H9 (cell line): ENCODE measurements around the gene SPR. TPM values are rescaled to one million over a fixed set of nuclear protein-coding genes. Genes with fewer than 3 reads are reported as not detected.

Source experiments
- DNase-seq: peaks from one replicate; pipeline ENCODE4 v3.0.0-alpha.2; 2017
- H2AFZ ChIP-seq: one replicate; pipeline ENCODE4 v1.6.1; 2013; ENCODE audit warnings: mild to moderate bottlenecking, low read length, control low read depth, moderate library complexity
- H2AK5ac ChIP-seq: 2 replicates; pipeline ENCODE4 v1.6.1; 2013; ENCODE audit warnings: low read length, control low read depth, mixed read lengths; ENCODE audit not compliant: insufficient read length
- H2BK120ac ChIP-seq: one replicate; pipeline ENCODE4 v1.6.1; 2013; ENCODE audit warnings: low read depth, mild to moderate bottlenecking, low read length, control low read depth, inconsistent platforms; ENCODE audit not compliant: poor library complexity, severe bottlenecking
- H2BK12ac ChIP-seq: 2 replicates; pipeline ENCODE4 v1.6.1; 2013; ENCODE audit warnings: low read length, control low read depth, mixed read lengths, low read depth; ENCODE audit not compliant: insufficient read length
- H2BK15ac ChIP-seq: 2 replicates; pipeline ENCODE4 v1.6.1; 2013; ENCODE audit warnings: low read depth, low read length, control low read depth
- H2BK20ac ChIP-seq: one replicate; pipeline ENCODE4 v1.6.1; 2013; ENCODE audit warnings: low read depth, mild to moderate bottlenecking, low read length, control low read depth, inconsistent platforms; ENCODE audit not compliant: poor library complexity, severe bottlenecking
- H2BK5ac ChIP-seq: 2 replicates; pipeline ENCODE4 v1.6.1; 2013; ENCODE audit warnings: low read length, control low read depth, mixed read lengths; ENCODE audit not compliant: insufficient read length
- H3K14ac ChIP-seq: 2 replicates; pipeline ENCODE4 v1.6.1; 2013; ENCODE audit warnings: low read length, control low read depth; ENCODE audit not compliant: insufficient read depth
- H3K18ac ChIP-seq: 2 replicates; pipeline ENCODE4 v1.6.1; 2013; ENCODE audit warnings: low read depth, mild to moderate bottlenecking, mixed read lengths, low read length, control low read depth; ENCODE audit not compliant: insufficient read length
- H3K23ac ChIP-seq: 2 replicates; pipeline ENCODE4 v1.6.1; 2013; ENCODE audit warnings: low read length, control low read depth, mixed read lengths, low read depth; ENCODE audit not compliant: insufficient read length
- H3K23me2 ChIP-seq: 2 replicates; pipeline ENCODE4 v1.6.1; 2013; ENCODE audit warnings: low read depth, mild to moderate bottlenecking, mixed read lengths, low read length, control low read depth; ENCODE audit not compliant: insufficient read length, poor library complexity, severe bottlenecking
- H3K27ac ChIP-seq: 2 replicates; pipeline ENCODE4 v1.5.1; 2013; ENCODE audit warnings: low read length, control low read depth, mixed read lengths, low read depth; ENCODE audit not compliant: insufficient read length
- H3K27me3 ChIP-seq: 2 replicates; pipeline ENCODE4 v1.6.1; 2013; ENCODE audit warnings: low read length, control low read depth, inconsistent platforms; ENCODE audit not compliant: insufficient read depth
- H3K4ac ChIP-seq: 2 replicates; pipeline ENCODE4 v1.6.1; 2013; ENCODE audit warnings: low read depth, mild to moderate bottlenecking, control low read depth, inconsistent platforms, low read length, moderate library complexity
- H3K4me1 ChIP-seq: 2 replicates; pipeline ENCODE4 v1.6.1; 2013; ENCODE audit warnings: low read length, control low read depth, inconsistent platforms; ENCODE audit not compliant: insufficient read depth
- H3K4me2 ChIP-seq: 2 replicates; pipeline ENCODE4 v1.6.1; 2013; ENCODE audit warnings: low read length, control low read depth, mixed read lengths; ENCODE audit not compliant: insufficient read length, insufficient read depth
- H3K56ac ChIP-seq: 2 replicates; pipeline ENCODE4 v1.6.1; 2013; ENCODE audit warnings: low read depth, mild to moderate bottlenecking, mixed read lengths, low read length, control low read depth; ENCODE audit not compliant: insufficient read length
- H3K79me1 ChIP-seq: 2 replicates; pipeline ENCODE4 v1.6.1; 2013; ENCODE audit warnings: low read depth, mild to moderate bottlenecking, moderate library complexity, low read length, control low read depth, inconsistent platforms; ENCODE audit not compliant: insufficient read depth, poor library complexity, severe bottlenecking
- H3K79me2 ChIP-seq: 2 replicates; pipeline ENCODE4 v1.6.1; 2013; ENCODE audit warnings: low read length, control low read depth, inconsistent platforms; ENCODE audit not compliant: insufficient read depth
- H3K9ac ChIP-seq: 2 replicates; pipeline ENCODE4 v1.6.1; 2013; ENCODE audit warnings: low read length, control low read depth, mixed read lengths; ENCODE audit not compliant: insufficient read length; ENCODE audit errors: extremely low read depth
- H3K9me3 ChIP-seq: one replicate; pipeline ENCODE4 v1.6.1; 2013; ENCODE audit warnings: low read depth, low read length, inconsistent platforms; ENCODE audit not compliant: control insufficient read depth
- H3T11ph ChIP-seq: one replicate; pipeline ENCODE4 v1.6.1; 2013; ENCODE audit warnings: mild to moderate bottlenecking, low read length, control low read depth, inconsistent platforms
- H4K20me1 ChIP-seq: one replicate; pipeline ENCODE4 v1.6.1; 2013; ENCODE audit not compliant: control insufficient read depth, insufficient read length, insufficient read depth
- H4K5ac ChIP-seq: 2 replicates; pipeline ENCODE4 v1.6.1; 2013; ENCODE audit warnings: low read depth, mild to moderate bottlenecking, mixed read lengths, low read length, control low read depth; ENCODE audit not compliant: insufficient read length
- H4K8ac ChIP-seq: replicated peaks from 2 replicates; pipeline ENCODE4 v1.6.1; 2013; ENCODE audit warnings: low read length, control low read depth, mixed read lengths, low read depth; ENCODE audit not compliant: insufficient read length
- H4K91ac ChIP-seq: 2 replicates; pipeline ENCODE4 v1.6.1; 2013; ENCODE audit warnings: low read depth, mild to moderate bottlenecking, moderate library complexity, mixed read lengths, low read length, control low read depth; ENCODE audit not compliant: insufficient read length
- H3K27ac Mint-ChIP-seq, 3 experiments: 2 replicates in 2 of 3; 3 replicates in 1 of 3; pipeline ENCODE4 v1.8.0; 2020 to 2021; ENCODE audit warnings: mixed read lengths in 3 of 3, mild to moderate bottlenecking in 1 of 3, moderate library complexity in 1 of 3
- H3K27me3 Mint-ChIP-seq: 2 replicates; pipeline ENCODE4 v1.8.0; 2021; ENCODE audit warnings: low read depth, mild to moderate bottlenecking, moderate library complexity, mixed read lengths
- H3K36me3 Mint-ChIP-seq, 3 experiments: 2 replicates in 2 of 3; 3 replicates in 1 of 3; pipeline ENCODE4 v1.8.0; 2020 to 2021; ENCODE audit warnings: low read depth in 3 of 3, mixed read lengths in 3 of 3; ENCODE audit not compliant: insufficient read depth in 1 of 3
- H3K4me1 Mint-ChIP-seq, 2 experiments: 2 replicates each; pipeline ENCODE4 v1.8.0; 2020; ENCODE audit warnings: mixed read lengths in 2 of 2
- H3K4me3 Mint-ChIP-seq, 2 experiments: 2 replicates in 1 of 2; 3 replicates in 1 of 2; pipeline ENCODE4 v1.8.0; 2020 to 2021; ENCODE audit warnings: mild to moderate bottlenecking in 2 of 2, mixed read lengths in 2 of 2, moderate library complexity in 1 of 2
- H3K9me3 Mint-ChIP-seq, 2 experiments: 2 replicates in 1 of 2; 3 replicates in 1 of 2; pipeline ENCODE4 v1.8.0; 2020; ENCODE audit warnings: mild to moderate bottlenecking in 2 of 2, mixed read lengths in 2 of 2, moderate library complexity in 1 of 2
- WGBS: extraction: QIAGEN DNeasy Blood & Tissue Kit; methylation state at CpG from one replicate; pipeline ENCODE4 v1.1.7; 2013; ENCODE audit warnings: missing lambda C conversion rate, low lambda C conversion rate, mixed read lengths; ENCODE audit not compliant: insufficient read length; ENCODE audit errors: extremely low coverage; 5-methylcytosine and 5-hydroxymethylcytosine counted together
- total RNA-seq: library from RNA; stranded (reverse); gene quantifications from 2 replicates; pipeline ENCODE4 v1.2.1, GENCODE V29; 2021
- TF ChIP-seq, protein P1 (sequence below): fragments of 200-600 bp; sonication (generic); conservative IDR thresholded peaks from 3 replicates; pipeline ENCODE4 v1.8.0; 2021; ENCODE audit warnings: antibody characterized with exemption, mild to moderate bottlenecking

Gene SPR
- total RNA-seq, 1 experiment from 2014 or later, result 7.3 TPM

DNA sequence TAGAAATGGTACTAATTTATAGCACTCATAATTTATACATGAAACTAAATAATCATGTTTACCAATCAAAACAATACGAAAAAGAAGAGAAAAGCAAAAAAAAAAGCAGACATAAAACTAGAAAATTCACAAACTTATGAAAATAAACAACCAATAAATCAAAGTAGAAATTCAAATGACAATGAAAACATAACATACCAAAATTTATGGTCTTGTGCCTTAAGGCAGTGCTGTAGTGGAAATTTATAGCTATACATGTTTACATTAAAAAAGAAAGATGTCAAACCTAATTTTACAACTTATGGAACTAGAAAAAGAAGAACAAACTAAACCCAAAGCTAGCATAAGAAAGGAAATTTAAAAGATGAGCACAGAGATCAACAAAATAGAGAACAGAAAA, 16.1 kb upstream of the SPR start:
- Mint-ChIP-seq H3K36me3 (0 out of 7 replicates have a peak, but pooled peaks cover 0 to 1% (median 0%) of the 10 kb centered on the region in 3 experiments), H3K27ac (no peak overlapping the region), H3K4me1 (no peaks in the 10 kb centered on the region), H3K4me3 (no peak overlapping the region), H3K27me3 (peaks cover 23% of the 10 kb centered on the region), H3K9me3 (peaks cover 7 to 8% of the 10 kb centered on the region in 2 experiments)
- Histone ChIP-seq H3K4me1 (no peaks in the 10 kb centered on the region), H2BK12ac (no peak overlapping the region), H3K9me3 (no peaks in the 10 kb centered on the region), H2AK5ac (no peak overlapping the region), H3K18ac (no peak overlapping the region), H3K79me1 (no peaks in the 10 kb centered on the region), H3K14ac (no peak overlapping the region), H3K4me2 (no peak overlapping the region), H3K9ac (no peak overlapping the region), H4K91ac (no peak overlapping the region), H2AFZ (no peak overlapping the region), H4K8ac (no peak overlapping the region), H3T11ph (no peak overlapping the region), H3K56ac (no peak overlapping the region), H4K20me1 (no peaks in the 10 kb centered on the region), H3K23me2 (no peaks in the 10 kb centered on the region), H4K5ac (no peak overlapping the region), H2BK15ac (no peak overlapping the region), H2BK20ac (no peak overlapping the region), H3K27ac (no peak overlapping the region), H2BK5ac (no peak overlapping the region), H3K23ac (no peak overlapping the region), H3K4ac (no peak overlapping the region), H2BK120ac (no peak overlapping the region), H3K79me2 (no peaks in the 10 kb centered on the region), H3K27me3 (no peaks in the 10 kb centered on the region)
- DNase-seq, result no peak
- WGBS, result no CpG with 5 or more reads among the region's 1 CpG
- TF ChIP-seq, protein P1, sequence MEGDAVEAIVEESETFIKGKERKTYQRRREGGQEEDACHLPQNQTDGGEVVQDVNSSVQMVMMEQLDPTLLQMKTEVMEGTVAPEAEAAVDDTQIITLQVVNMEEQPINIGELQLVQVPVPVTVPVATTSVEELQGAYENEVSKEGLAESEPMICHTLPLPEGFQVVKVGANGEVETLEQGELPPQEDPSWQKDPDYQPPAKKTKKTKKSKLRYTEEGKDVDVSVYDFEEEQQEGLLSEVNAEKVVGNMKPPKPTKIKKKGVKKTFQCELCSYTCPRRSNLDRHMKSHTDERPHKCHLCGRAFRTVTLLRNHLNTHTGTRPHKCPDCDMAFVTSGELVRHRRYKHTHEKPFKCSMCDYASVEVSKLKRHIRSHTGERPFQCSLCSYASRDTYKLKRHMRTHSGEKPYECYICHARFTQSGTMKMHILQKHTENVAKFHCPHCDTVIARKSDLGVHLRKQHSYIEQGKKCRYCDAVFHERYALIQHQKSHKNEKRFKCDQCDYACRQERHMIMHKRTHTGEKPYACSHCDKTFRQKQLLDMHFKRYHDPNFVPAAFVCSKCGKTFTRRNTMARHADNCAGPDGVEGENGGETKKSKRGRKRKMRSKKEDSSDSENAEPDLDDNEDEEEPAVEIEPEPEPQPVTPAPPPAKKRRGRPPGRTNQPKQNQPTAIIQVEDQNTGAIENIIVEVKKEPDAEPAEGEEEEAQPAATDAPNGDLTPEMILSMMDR, result no peak
